HepG2 (cell line): ENCODE measurements around the gene STX8. TPM values are rescaled to one million over a fixed set of nuclear protein-coding genes. Genes with fewer than 3 reads are reported as not detected.
A peak's percentile ranks its signal among the peaks of the same experiment; 100 is the strongest.

ENCODE experiments used
- CAMTA2 ChIP-seq: sonication (generic); formaldehyde crosslinking; IDR thresholded peaks from 2 replicates; pipeline ENCODE4 v1.4.0; 2020; ENCODE audit warnings: mild to moderate bottlenecking, missing genetic modification reagents, borderline replicate concordance
- DPF2 ChIP-seq: sonication (generic); formaldehyde crosslinking; IDR thresholded peaks from 2 replicates; pipeline ENCODE4 v1.4.0; 2020; ENCODE audit warnings: mild to moderate bottlenecking, low read depth, missing genetic modification reagents, borderline replicate concordance
- HOXA7 ChIP-seq: sonication (generic); formaldehyde crosslinking; IDR thresholded peaks from 2 replicates; pipeline ENCODE4 v1.8.1; 2022; ENCODE audit warnings: mild to moderate bottlenecking, missing genetic modification reagents, moderate library complexity
- JUN ChIP-seq: sonication (generic); formaldehyde crosslinking; IDR thresholded peaks from 2 replicates; pipeline ENCODE4 v1.4.0; 2020; ENCODE audit warnings: mild to moderate bottlenecking, missing genetic modification reagents
- MATR3 ChIP-seq: sonication (generic); formaldehyde crosslinking; IDR thresholded peaks from 2 replicates; pipeline ENCODE4 v1.4.0; 2020; ENCODE audit warnings: missing genetic modification reagents
- MLX ChIP-seq: IDR thresholded peaks from 2 replicates; pipeline ENCODE4 v1.6.1; 2016
- SNAI1 ChIP-seq: sonication (generic); formaldehyde crosslinking; IDR thresholded peaks from 2 replicates; pipeline ENCODE4 v1.5.0; 2020; ENCODE audit warnings: mild to moderate bottlenecking, missing genetic modification reagents, borderline replicate concordance
- TBX2 ChIP-seq: sonication (generic); formaldehyde crosslinking; IDR thresholded peaks from 2 replicates; pipeline ENCODE4 v1.5.0; 2020; ENCODE audit warnings: missing genetic modification reagents, mild to moderate bottlenecking, borderline replicate concordance
- YEATS4 ChIP-seq: sonication (generic); formaldehyde crosslinking; IDR thresholded peaks from 2 replicates; pipeline ENCODE4 v1.4.0; 2020; ENCODE audit warnings: missing genetic modification reagents, borderline replicate concordance
- ZFP90 ChIP-seq: sonication (generic); formaldehyde crosslinking; IDR thresholded peaks from 2 replicates; pipeline ENCODE4 v1.8.0; 2022; ENCODE audit warnings: missing genetic modification reagents, mild to moderate bottlenecking, inconsistent platforms, borderline replicate concordance
- ZKSCAN8 ChIP-seq: IDR thresholded peaks from 2 replicates; pipeline ENCODE4 v1.6.1; 2016; ENCODE audit warnings: borderline replicate concordance, missing genetic modification reagents, missing compliant biosample characterization
- ZNF503 ChIP-seq: sonication (generic); formaldehyde crosslinking; IDR thresholded peaks from 2 replicates; pipeline ENCODE4 v1.4.0; 2020; ENCODE audit warnings: missing genetic modification reagents
- ZNF609 ChIP-seq: sonication (generic); formaldehyde crosslinking; IDR thresholded peaks from 2 replicates; pipeline ENCODE4 v1.4.0; 2020; ENCODE audit warnings: mild to moderate bottlenecking, missing genetic modification reagents, borderline replicate concordance
- ZNF652 ChIP-seq: IDR thresholded peaks from 2 replicates; pipeline ENCODE4 v1.6.1; 2016; ENCODE audit warnings: low read depth, borderline replicate concordance
- ZNF788 ChIP-seq: sonication (generic); formaldehyde crosslinking; IDR thresholded peaks from 2 replicates; pipeline ENCODE4 v1.5.0; 2020; ENCODE audit warnings: mild to moderate bottlenecking, missing genetic modification reagents, borderline replicate concordance
- polyA plus RNA-seq, 8 experiments: library from polyadenylated mRNA; depleted of rRNA in 3 of 8; stranded (reverse) in 7 of 8; unstranded in 1 of 8; fragments of >200 nt; fragmentation: Illumina TruSeq in 4 of 8; extraction: Trizol in 4 of 8; gene quantifications; 2 replicates each; pipeline versions ENCODE4 v1.2.1 to v1.2.3, GENCODE V29; 2011 to 2016; ENCODE audit warnings: low read depth in 4 of 8, missing spikeins in 1 of 8, mixed read lengths in 1 of 8; ENCODE audit not compliant: insufficient read depth in 1 of 8
- total RNA-seq, 5 experiments: library from RNA; depleted of rRNA; stranded (reverse); fragments of >200 nt; fragmentation: Illumina TruSeq; extraction: Trizol; gene quantifications; 2 replicates each; pipeline ENCODE4 v1.2.3, GENCODE V29; 2016; ENCODE audit warnings: low read depth in 1 of 5
- TF ChIP-seq, protein P1 (sequence below): sonication (generic); formaldehyde crosslinking; IDR thresholded peaks from 2 replicates; pipeline ENCODE4 v1.8.1; 2022; ENCODE audit warnings: low read depth, mild to moderate bottlenecking, missing genetic modification reagents
- TF ChIP-seq, protein P2 (sequence below): sonication (generic); formaldehyde crosslinking; IDR thresholded peaks from 2 replicates; pipeline ENCODE4 v1.5.0; 2020; ENCODE audit warnings: missing genetic modification reagents

STX8 gene
- total and polyA plus RNA-seq, 2 of the 13 experiments (the other 11 are each of a cell fraction or from before 2014, with no cell fraction given): 36.4 to 53.6 TPM

- TF ChIP-seq ZNF609 (CRISPR knock-in tag) (peak; percentile 81; the same call in 1 of the 2 replicates), TBX2 (CRISPR knock-in tag) (peak; percentile 48), ZKSCAN8 (CRISPR knock-in tag) (no peak), SNAI1 (CRISPR knock-in tag) (no peak), ZNF788 (no peak), MLX (CRISPR knock-in tag) (no peak), MATR3 (CRISPR knock-in tag) (no peak), ZFP90 (CRISPR knock-in tag) (no peak), CAMTA2 (CRISPR knock-in tag) (no peak), ZNF503 (CRISPR knock-in tag) (0 out of 2 replicates have a peak, but pooled peaks have one; percentile 37), ZNF652 (no peak), JUN (no peak), HOXA7 (CRISPR knock-in tag) (no peak), YEATS4 (CRISPR knock-in tag) (no peak), DPF2 (CRISPR knock-in tag) (no peak)
- TF ChIP-seq, protein P1, sequence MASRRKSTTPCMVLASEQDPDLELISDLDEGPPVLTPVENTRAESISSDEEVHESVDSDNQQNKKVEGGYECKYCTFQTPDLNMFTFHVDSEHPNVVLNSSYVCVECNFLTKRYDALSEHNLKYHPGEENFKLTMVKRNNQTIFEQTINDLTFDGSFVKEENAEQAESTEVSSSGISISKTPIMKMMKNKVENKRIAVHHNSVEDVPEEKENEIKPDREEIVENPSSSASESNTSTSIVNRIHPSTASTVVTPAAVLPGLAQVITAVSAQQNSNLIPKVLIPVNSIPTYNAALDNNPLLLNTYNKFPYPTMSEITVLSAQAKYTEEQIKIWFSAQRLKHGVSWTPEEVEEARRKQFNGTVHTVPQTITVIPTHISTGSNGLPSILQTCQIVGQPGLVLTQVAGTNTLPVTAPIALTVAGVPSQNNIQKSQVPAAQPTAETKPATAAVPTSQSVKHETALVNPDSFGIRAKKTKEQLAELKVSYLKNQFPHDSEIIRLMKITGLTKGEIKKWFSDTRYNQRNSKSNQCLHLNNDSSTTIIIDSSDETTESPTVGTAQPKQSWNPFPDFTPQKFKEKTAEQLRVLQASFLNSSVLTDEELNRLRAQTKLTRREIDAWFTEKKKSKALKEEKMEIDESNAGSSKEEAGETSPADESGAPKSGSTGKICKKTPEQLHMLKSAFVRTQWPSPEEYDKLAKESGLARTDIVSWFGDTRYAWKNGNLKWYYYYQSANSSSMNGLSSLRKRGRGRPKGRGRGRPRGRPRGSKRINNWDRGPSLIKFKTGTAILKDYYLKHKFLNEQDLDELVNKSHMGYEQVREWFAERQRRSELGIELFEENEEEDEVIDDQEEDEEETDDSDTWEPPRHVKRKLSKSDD (CRISPR knock-in tag): no peak
- TF ChIP-seq, protein P2, sequence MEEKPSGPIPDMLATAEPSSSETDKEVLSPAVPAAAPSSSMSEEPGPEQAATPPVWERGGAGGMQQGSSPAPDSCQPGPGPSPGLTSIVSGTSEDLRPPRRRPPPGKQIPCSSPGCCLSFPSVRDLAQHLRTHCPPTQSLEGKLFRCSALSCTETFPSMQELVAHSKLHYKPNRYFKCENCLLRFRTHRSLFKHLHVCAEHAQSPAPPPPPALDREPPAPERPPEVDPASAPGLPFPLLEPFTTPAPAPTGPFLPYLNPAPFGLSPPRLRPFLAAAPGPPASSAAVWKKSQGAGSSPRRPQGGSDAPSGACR (CRISPR knock-in tag): no peak
Observed at GRCh38 chr17:9258115-9259015, 317.3 kb downstream of the STX8 start (continued).
